Measurements from ENCODE around the gene VPS54.

The VPS54 gene

DNA sequence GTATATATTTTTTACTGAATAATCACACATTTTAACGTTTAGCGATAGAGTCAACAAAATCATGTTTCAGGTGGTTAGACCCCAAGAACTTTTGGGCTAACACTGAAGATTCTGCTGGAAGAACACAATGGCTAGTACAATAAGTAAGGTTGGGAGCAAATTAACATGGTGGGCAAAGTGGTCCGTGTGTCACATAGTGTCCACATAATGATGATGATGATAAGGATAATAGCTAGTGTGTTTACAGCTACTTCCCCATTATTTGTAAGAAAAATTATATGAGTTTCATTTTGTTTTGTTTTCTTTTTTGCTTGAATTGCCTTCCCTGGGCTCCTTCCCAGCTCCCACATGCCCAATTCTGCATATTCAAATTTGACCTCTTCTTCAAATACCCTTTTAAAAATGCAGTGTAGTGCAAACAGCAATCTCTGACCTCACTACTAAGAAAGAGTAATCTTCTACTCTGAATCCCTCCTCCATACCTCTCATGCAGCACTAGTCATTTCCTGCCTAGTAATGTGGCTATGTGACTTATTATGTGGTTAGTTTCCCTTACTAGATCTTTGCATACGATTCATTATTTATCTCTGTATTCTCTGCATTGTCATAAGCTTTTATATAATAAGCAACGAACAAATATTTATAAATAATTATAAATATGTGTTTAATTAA is 16.9 kb upstream of the VPS54 start:
- H3K4me1 ChIP-seq, result peaks cover 2% of the 10 kb centered on the region
- no peaks in the 10 kb centered on the region for H3K79me2 ChIP-seq
- H3K27me3 ChIP-seq (ENCODE audit: control insufficient read depth, insufficient read depth, low read length), result no peaks in the 10 kb centered on the region
- H3K27ac ChIP-seq, result no peak overlapping the region
- H3K4me2 ChIP-seq (ENCODE audit: low read length), result peak overlapping the region; percentile 55
- TF ChIP-seq, protein P1, sequence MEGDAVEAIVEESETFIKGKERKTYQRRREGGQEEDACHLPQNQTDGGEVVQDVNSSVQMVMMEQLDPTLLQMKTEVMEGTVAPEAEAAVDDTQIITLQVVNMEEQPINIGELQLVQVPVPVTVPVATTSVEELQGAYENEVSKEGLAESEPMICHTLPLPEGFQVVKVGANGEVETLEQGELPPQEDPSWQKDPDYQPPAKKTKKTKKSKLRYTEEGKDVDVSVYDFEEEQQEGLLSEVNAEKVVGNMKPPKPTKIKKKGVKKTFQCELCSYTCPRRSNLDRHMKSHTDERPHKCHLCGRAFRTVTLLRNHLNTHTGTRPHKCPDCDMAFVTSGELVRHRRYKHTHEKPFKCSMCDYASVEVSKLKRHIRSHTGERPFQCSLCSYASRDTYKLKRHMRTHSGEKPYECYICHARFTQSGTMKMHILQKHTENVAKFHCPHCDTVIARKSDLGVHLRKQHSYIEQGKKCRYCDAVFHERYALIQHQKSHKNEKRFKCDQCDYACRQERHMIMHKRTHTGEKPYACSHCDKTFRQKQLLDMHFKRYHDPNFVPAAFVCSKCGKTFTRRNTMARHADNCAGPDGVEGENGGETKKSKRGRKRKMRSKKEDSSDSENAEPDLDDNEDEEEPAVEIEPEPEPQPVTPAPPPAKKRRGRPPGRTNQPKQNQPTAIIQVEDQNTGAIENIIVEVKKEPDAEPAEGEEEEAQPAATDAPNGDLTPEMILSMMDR (IDR thresholded peaks at IDR 0.05), result no peak
- no peak overlapping the region for H3K4me3 ChIP-seq (ENCODE audit: low read depth, low read length)
- peak overlapping the region; percentile 23 for H2AFZ ChIP-seq
- no peaks in the 10 kb centered on the region for H3K9me3 ChIP-seq (ENCODE audit: control insufficient read depth, low read length)
- no peak overlapping the region for H3K9ac ChIP-seq
- H3K36me3 ChIP-seq (ENCODE audit: control insufficient read depth, insufficient read depth, low read length), result no peaks in the 10 kb centered on the region

DNA sequence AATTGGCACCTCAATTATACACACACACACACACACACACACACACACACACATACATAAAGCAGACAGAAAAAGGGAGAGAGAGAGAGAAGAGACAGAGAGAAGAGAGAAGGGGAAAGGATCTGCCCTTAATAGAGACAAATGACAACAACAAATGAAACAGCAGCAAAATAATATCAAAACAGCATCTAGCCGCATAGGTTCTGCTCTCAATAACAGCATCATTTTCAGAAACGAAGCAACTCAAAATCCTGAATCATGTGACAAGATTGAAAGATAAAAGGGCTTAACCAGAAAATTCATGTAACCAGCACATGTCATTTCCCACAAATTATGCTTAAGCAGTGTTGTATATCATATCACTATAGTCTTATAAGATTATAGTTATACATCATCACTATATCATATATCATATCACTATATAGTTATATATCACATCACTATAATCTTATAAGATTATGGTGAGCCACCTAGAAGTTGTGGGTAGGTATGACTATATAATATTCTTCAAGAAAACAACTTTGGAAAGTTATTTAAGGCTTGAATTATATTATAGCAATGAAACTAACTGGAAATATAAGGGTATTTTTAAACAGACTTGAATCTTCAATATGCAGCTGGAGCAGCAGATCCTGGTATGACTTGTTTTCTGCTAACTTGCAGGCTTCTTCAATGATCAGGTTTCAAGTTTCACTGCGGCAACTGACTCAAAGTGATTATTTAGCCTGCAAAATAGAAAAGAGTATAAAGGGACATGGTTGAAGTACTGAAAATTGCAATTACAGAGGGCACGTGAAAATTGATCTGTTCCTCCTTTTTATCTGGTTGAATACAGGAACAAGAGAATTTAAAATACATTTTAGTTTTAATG is 16.1 kb upstream of the VPS54 start:
- Histone ChIP-seq H3K36me3 (ENCODE audit: control insufficient read depth, insufficient read depth, low read length) (no peaks in the 10 kb centered on the region), H2AFZ (peak overlapping the region; percentile 23), H3K9me3 (ENCODE audit: control insufficient read depth, low read length) (no peaks in the 10 kb centered on the region), H3K79me2 (no peaks in the 10 kb centered on the region), H3K27ac (no peak overlapping the region), H3K27me3 (ENCODE audit: control insufficient read depth, insufficient read depth, low read length) (no peaks in the 10 kb centered on the region), H3K4me2 (ENCODE audit: low read length) (peak overlapping the region; percentile 55), H3K4me3 (ENCODE audit: low read depth, low read length) (no peak overlapping the region), H3K9ac (no peak overlapping the region), H3K4me1 (peaks cover 2% of the 10 kb centered on the region)
- TF ChIP-seq, protein P1 (IDR thresholded peaks at IDR 0.05), result no peak

DNA sequence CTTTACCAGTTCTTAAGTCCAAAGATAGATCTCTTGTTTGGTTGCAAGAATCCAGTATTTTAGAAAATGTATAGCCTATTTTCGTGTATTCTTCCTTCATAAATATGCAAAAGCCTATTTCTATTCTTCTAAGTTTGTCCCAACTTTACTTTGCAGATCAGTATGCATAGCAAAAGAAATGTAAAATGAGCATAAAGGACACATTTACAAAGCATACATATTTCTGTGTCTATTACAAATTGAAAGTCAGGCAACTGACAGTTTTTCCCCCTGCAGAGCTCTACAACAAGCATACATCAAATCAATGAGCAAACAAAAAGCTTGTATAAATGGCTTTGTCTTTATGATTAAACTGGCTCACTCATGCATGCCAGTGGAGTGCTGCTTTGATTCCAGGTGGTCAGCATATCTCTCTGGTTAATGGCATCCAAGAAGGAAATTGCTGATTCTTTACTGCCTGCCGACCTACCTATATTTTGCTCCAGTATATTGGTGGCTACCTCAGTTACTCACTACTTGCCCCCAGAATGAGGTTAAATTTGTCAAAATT is 10.0 kb upstream of the VPS54 start:
- TF ChIP-seq, protein P1 (IDR thresholded peaks at IDR 0.05), result no peak
- no peaks in the 10 kb centered on the region for H3K9me3 ChIP-seq (ENCODE audit: control insufficient read depth, low read length)
- no peaks in the 10 kb centered on the region for H3K36me3 ChIP-seq (ENCODE audit: control insufficient read depth, insufficient read depth, low read length)
- H3K4me3 ChIP-seq (ENCODE audit: low read depth, low read length), result no peak overlapping the region
- no peak overlapping the region for H3K4me2 ChIP-seq (ENCODE audit: low read length)
- no peak overlapping the region for H3K9ac ChIP-seq
- H3K4me1 ChIP-seq, result no peaks in the 10 kb centered on the region
- no peak overlapping the region for H2AFZ ChIP-seq
- H3K27me3 ChIP-seq (ENCODE audit: control insufficient read depth, insufficient read depth, low read length), result no peaks in the 10 kb centered on the region
- H3K27ac ChIP-seq, result no peak overlapping the region
- H3K79me2 ChIP-seq, result no peaks in the 10 kb centered on the region

DNA sequence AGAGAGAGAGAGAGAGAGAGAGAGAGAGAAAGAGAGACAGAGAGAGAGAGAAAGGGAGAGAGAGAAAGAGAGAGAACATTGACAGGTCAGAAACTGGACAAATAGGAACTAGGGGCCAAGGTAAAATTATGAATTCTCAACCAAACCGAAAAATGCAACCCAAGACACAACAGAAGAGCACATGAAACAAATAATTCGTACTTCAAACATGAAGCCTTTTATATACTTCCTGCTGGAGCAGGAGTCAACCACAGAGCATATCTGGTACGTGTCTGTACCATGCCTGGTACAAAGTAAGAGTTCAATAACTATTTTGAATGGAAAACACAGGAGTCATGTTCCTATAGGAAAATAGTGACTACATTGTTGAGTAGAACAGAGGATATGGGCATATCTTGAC is 6.5 kb upstream of the VPS54 start:
- TF ChIP-seq, protein P1 (IDR thresholded peaks at IDR 0.05), result no peak

More for the DNA sequence above, 6.5 kb upstream of the VPS54 start:
- H3K4me1 ChIP-seq, result no peaks in the 10 kb centered on the region
- no peaks in the 10 kb centered on the region for H3K9me3 ChIP-seq (ENCODE audit: control insufficient read depth, low read length)
- H3K27ac ChIP-seq, result no peak overlapping the region
- no peak overlapping the region for H2AFZ ChIP-seq
- no peaks in the 10 kb centered on the region for H3K27me3 ChIP-seq (ENCODE audit: control insufficient read depth, insufficient read depth, low read length)
- no peak overlapping the region for H3K4me3 ChIP-seq (ENCODE audit: low read depth, low read length)
- no peak overlapping the region for H3K9ac ChIP-seq
- H3K4me2 ChIP-seq (ENCODE audit: low read length), result no peak overlapping the region
- H3K79me2 ChIP-seq, result no peaks in the 10 kb centered on the region
- H3K36me3 ChIP-seq (ENCODE audit: control insufficient read depth, insufficient read depth, low read length), result no peaks in the 10 kb centered on the region

All from parathyroid adenoma (tissue), 2 donors.